OCI-LY1 (cell line): Measurements from ENCODE around the gene KRT3.

Experiments
- CTCF ChIP-seq: fragments of 200-600 bp; sonication (generic), shearing (Covaris generic); IDR thresholded peaks from 2 replicates; pipeline ENCODE4 v1.5.1; 2017; ENCODE audit warnings: mild to moderate bottlenecking, antibody characterized with exemption, low read length, moderate library complexity, mixed read lengths
- EZH2 ChIP-seq: fragments of 200-600 bp; sonication (generic), shearing (Covaris generic); IDR thresholded peaks from 2 replicates; pipeline ENCODE4 v1.8.0; 2017; ENCODE audit warnings: borderline replicate concordance, mixed run types, mild to moderate bottlenecking, antibody characterized with exemption, low read length, moderate library complexity, mixed read lengths

- TF ChIP-seq CTCF (no peak), EZH2 (no peak)
Measured at GRCh38 chr12:52779914-52780313, 16.0 kb downstream of the KRT3 start.
